Fibroblast of skin of left quadriceps (primary cell): Measurements from ENCODE around the gene DIPK1A.

ENCODE experiments used
- DNase-seq, 2 experiments: peaks; one replicate each; pipeline ENCODE4 v3.0.0-alpha.2; 2013; ENCODE audit warnings: low read depth in 2 of 2

DIPK1A gene

GRCh38 chr1:92842082-92843045 is 118.9 kb downstream of the DIPK1A start:
- no peak for DNase-seq

GRCh38 chr1:92840600-92840999 is 120.7 kb downstream of the DIPK1A start:
- DNase-seq, result no peak

DNA sequence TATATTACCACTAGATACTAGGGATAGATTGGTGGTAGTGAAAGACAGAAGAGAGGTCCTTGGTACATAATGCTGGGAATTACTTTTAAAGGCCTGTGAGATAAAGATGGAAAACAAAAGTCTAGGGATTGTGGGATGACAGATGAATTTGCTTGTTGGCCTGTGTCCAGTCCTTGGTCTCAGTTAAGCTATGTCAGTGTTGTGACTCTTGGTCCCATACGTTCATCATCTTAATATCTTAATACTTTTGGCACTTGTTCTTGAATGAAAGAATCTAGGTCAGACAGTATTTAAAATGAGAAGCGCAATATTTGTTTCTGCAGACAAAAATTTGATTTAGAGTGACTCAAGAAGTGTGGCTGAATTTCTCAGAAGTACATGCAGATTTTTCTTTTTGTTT is 121.8 kb downstream of the DIPK1A start:
- DNase-seq, result no peak

DNA sequence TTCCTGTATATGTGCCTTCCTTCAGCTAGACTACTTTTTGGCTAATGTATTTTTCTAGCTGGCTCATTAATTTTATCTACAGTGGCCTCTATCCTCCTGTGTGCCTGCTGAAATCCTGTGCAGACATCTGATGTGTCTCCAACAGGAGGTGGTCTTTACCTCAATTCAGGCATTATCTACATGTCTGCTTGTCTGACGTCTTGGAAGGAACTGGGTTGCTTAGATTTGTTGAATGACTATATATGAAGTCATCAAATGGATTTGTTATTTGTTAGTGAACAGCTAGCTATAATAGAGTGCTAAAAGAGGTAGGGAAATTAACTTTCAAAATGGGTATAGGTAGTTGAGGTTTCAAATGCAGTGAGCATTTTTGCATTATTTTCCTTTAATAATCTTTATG is 122.7 kb downstream of the DIPK1A start:
- DNase-seq, result no peak

DNA sequence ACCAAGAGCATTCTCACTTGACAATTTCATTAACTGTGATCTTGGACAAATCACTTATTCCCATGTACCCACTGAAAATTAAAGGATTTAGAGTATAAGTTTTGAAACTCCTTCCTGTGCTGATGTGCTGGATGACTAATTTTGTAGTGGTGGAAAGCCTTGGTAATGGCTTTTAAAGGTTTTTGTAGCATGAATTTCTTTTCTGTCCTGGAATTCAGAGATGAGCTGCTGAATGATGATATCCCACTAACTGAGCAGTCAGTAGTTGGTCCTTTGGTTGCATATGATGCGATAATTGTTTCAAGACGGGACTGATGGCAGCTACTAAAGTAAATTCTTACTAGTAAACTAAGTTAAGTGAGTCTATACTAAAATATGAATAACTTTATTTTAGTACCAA is 124.2 kb downstream of the DIPK1A start:
- DNase-seq, result no peak

GRCh38 chr1:92834617-92835016 is 126.6 kb downstream of the DIPK1A start:
- DNase-seq, result no peak

DNA sequence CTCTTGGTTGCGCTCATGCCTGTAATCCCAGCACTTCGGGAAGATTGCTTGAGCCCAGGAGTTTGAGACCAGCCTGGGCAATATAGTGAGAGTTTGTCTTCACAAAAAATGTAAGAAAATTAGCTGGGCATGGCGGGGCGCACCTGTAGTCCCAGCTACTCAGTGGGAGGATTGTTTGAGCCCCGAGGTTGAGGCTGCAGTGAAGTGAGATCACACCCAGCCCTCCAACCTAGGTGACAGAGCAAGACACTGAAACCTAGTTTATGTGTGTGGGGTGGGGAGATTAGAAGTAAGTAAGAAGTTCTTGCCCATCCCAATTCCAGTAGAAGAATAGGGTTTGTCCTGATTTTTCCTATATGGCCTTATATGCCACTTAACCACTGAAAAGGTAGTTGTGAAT is 127.4 kb downstream of the DIPK1A start:
- no peak for DNase-seq

DNA sequence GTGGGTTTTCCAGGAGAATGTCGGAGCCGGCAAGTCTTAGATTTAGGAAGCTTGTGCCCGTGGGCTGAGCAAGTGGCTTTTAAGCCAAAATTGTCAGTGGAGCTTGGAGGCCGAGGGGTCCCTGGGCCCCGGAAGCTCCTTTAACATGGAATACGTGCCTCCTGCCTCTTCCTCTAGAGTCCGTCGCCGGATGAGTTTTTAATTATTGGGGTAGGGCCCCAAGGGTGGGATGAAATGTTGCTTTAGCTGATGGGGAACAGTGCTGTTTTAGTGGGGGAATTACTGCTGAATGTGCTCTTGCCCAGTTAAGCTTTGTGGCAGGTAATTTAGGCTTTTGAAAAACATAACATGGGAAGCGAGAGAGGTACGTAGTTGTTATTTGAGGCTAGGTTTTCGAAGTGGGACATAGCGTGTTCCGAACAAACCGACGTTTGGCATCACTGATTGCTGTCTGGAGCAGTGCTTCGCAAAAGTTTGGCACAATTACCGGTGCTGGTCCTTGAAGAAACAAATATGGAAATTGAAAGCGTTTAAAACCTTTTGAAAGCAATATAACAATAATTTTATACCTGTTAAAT is 128.6 kb downstream of the DIPK1A start:
- DNase-seq, result no peak

GRCh38 chr1:92831762-92832536 is 129.3 kb downstream of the DIPK1A start, which contains the start of gene RPL5:
Gene RPL5, plus strand, starts transcription at chr1:92832040. Its CDS starts 75 bp downstream, at chr1:92832115.
- DNase-seq, result peak; percentile 95

DNA sequence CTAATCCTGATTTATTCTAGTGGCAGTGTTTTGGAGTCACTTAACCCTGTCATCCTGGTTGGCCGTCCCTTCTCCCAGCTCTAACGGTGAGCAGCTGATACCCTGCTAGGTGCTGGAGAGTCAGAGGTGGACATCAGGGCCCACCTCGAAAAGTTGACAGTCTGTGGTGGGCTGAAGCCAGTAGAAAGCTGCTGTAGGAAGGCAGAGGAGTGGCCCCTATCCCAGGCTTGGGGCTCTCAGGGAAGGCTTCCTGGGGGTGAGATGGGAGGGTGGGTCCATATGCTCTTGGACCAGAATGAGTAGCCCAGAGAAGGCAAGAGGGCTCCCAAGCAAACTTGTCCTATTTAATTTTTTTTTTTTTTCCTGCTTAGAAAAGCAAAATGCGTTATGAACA is 129.9 kb downstream of the DIPK1A start:
- no peak for DNase-seq

- no peak for DNase-seq
Measured at GRCh38 chr1:92826792-92827191, 134.5 kb downstream of the DIPK1A start.

DNA sequence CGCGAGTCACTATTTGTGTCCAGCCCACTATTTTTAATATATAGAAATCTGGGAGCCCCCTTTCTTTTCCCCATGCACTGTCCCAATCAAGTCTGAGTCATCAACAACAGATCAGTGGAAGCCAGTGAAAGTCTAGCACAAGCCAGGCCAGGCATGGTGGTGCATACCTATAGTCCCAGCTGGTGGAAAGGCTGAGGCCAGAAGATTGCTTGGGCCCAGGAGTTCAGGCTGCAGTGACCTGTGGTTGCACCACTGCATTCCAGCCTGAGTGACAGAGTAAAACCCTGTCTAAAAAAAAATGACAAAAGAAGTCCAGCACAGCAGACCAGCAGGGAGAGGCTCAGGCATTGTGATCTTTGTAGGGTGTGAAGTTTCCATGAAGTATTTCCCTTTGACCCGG is 138.4 kb downstream of the DIPK1A start:
- no peak for DNase-seq

DNA sequence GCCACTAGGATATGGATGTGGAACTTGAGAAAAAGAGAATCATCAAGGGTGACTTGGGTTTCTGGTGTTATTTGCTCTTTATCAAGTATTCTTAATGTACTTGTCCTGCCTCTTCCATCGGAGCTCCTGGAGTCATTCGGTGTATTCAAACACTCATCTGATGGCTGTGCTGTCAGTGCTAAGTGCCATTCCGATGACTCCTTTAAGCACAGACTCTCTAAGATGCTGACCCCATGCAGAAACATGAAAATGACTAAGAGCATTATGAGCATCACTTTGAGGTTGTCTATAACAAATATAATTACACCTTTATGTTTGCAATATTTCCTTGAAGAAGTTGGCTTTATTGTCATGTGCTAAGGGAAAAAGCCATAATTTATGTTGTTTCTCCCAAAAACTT is 140.7 kb downstream of the DIPK1A start:
- DNase-seq, result no peak

- no peak for DNase-seq
Measured at GRCh38 chr1:92820024-92820423, 141.2 kb downstream of the DIPK1A start.

- DNase-seq, result no peak
Measured at GRCh38 chr1:92817986-92818764, 143.1 kb downstream of the DIPK1A start.

DNA sequence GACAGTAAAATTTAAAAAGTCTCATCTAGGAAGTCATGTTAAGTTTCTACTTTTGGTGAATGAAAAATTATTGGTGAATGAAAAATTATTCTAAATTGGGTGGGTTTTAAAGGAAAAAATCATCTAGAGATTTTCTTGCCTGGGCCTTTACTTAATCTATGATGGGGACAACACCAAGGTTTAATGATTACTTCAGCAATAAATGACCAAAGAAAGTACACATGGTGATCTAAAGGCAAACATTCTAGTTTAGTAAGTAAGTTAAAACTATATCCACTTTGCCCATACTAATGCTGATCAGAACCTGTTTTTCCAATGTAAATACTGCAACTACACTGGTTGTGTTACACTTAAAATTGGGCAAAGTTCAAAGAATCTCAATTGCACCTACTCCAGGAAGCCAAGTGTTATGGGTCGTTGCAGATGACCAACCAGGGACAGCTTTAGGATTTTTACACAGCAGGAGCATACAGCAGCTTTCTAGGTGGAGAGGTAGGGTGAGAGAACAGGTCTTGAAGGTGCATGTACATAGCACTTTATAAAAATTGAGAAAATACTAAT is 144.0 kb downstream of the DIPK1A start:
- DNase-seq, result no peak

DNA sequence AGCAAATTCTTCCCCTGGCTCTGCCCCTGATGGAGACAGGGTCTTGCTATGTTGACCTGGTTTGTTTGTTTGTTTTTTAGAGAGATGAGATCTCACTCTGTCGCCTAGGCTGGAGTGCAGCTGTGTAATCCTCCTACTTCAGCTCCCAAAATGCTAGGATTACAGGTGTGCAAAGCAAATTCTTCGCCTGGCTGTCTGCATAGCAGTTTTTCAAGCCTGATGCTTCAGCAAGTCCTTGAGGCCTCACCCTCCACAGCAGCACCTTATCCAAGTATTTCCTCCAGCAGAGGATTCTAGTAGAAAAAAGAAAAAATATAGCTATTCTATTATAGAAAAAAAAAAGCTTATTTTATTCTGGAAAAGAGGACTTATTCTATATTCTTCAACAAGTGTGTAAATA is 144.5 kb downstream of the DIPK1A start:
- DNase-seq, result no peak

DNA sequence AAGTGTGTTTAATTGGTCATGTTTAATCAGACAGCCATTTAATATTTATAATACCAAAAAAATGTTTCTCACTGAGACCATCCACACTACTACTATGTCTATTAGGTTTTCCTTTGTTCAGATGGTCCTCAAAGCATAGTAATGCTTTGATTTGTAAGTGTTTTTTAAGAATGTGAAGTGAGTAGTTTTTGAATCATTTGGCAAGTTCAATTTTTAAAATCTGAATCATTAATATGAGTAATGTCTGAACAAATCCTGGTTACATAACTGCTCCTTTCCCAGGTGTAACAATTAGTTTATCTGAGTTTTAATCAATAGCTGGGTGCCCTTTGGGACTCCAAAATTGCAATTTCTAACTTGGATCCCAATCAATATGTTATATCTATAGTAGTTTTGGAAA is 152.9 kb downstream of the DIPK1A start:
- DNase-seq, result no peak

DNA sequence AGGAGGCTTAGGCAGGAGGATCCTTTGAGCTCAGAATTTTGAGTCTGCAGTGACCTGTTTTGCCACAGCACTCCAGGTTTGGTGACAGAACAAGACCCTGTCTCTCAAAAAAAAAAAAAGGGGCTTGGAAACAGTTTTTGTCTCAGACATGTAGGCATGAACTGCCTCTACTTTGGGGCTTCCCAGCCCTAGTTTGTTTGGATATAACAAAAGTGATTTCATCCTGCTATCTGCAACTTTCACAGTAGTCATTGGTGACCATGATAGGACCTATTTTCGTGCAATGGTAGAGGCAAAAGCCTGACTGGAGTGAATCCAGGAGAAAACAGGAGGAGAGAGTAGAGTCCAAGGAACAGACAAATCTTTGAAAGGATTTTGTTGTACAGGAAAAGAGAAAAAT is 156.0 kb downstream of the DIPK1A start:
- no peak for DNase-seq

DNA sequence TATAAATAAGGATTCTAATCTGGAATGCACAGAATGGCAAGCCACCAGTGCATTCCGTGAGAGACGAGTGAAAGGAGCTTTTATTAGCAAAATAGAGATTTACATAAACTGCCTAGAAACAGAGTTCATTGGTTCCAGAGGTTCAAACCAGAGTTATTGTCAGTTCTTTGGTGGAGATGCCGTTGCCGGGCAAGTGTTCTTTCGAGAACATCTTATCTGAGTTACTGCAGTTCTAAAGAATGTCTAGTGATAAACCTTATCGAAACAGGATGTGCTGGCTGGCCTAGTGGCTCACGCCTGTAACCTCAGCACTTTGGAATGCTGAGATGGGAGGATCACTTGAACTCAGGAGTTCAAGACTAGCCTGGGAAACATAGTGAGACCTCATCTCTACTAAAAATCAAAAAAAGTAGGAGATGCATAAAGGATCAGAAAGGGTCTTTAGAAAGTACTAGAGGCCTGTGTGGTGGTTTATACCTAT is 156.5 kb downstream of the DIPK1A start:
- DNase-seq, result peak; percentile 64 to 69
